ENCODE results near the gene COG7. TPM values are rescaled to one million over a fixed set of nuclear protein-coding genes. Genes with fewer than 3 reads are reported as not detected.

COG7 gene
- total RNA-seq, 1 experiment from 2014 or later, result 17.9 TPM

DNA sequence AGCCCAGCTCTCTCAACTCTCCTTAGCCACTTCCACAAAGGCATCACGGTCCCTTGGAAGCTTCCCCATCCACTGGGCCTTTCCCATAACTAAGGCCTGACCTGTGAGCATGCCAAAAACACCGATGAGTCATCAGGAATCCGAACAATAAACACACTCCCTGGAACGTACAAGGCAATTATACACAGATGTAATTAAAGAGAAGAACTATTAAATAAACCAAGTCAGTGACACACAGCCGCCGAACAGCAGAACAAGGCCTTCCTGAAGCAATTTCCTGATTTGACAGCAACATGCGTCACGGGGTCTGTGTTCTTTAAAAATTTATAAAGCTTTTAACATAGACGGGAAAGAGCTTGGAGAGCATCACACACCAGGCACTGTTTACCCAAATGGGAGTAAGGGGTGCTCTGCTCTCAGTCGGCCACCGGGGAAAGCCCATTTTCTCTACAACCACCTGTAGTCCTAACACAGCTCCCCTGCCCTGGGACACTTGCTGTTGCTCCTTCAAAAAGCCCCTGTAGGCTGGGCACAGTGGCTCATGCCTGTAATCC is 29.4 kb downstream of the COG7 start:
- DNase-seq, result no peak
- Mint-ChIP-seq H3K36me3 (ENCODE audit: insufficient read depth in 1 of 3, low read depth in 3 of 3) (peaks cover 6 to 24% (median 19%) of the 10 kb centered on the region in 3 experiments; a peak in 5 of 7 replicates), H3K4me3 (no peak overlapping the region), H3K27ac (peak overlapping the region in 2 of 3 experiments; percentile 25 to 88; a peak in 2 of 7 replicates), H3K9me3 (no peaks in the 10 kb centered on the region), H3K27me3 (ENCODE audit: low read depth) (no peaks in the 10 kb centered on the region), H3K4me1 (peaks cover 9 to 13% of the 10 kb centered on the region in 2 experiments)
- no peaks in the 10 kb centered on the region for H3K79me1 ChIP-seq (ENCODE audit: insufficient read depth, low read depth, low read length, poor library complexity, severe bottlenecking)
- no CpG with 5 or more reads among the region's 11 CpGs for WGBS (ENCODE audit: extremely low coverage, insufficient read length, low lambda C conversion rate)
- no peaks in the 10 kb centered on the region for H3K27me3 ChIP-seq (ENCODE audit: insufficient read depth, low read length)
- H3K27ac ChIP-seq (ENCODE audit: insufficient read length, low read depth, low read length), result peak overlapping the region; percentile 49
- H4K91ac ChIP-seq (ENCODE audit: insufficient read length, low read depth, low read length), result no peak overlapping the region
- H3K14ac ChIP-seq (ENCODE audit: insufficient read depth, low read length), result no peak overlapping the region
- H3K9ac ChIP-seq (ENCODE audit: extremely low read depth, insufficient read length, low read length), result no peak overlapping the region
- H3K9me3 ChIP-seq (ENCODE audit: control insufficient read depth, low read depth, low read length), result no peaks in the 10 kb centered on the region
- H3K23ac ChIP-seq (ENCODE audit: insufficient read length, low read depth, low read length), result no peak overlapping the region
- H2BK120ac ChIP-seq (ENCODE audit: low read depth, low read length, poor library complexity, severe bottlenecking), result no peak overlapping the region
- no peaks in the 10 kb centered on the region for H3K23me2 ChIP-seq (ENCODE audit: insufficient read length, low read depth, low read length, poor library complexity, severe bottlenecking)
- H4K20me1 ChIP-seq (ENCODE audit: control insufficient read depth, insufficient read depth, insufficient read length), result no peaks in the 10 kb centered on the region
- H3K18ac ChIP-seq (ENCODE audit: insufficient read length, low read depth, low read length), result no peak overlapping the region
- no peak overlapping the region for H4K8ac ChIP-seq (replicated peaks; ENCODE audit: insufficient read length, low read depth, low read length)
- no peak overlapping the region for H2BK20ac ChIP-seq (ENCODE audit: low read depth, low read length, poor library complexity, severe bottlenecking)
- H3K4me2 ChIP-seq (ENCODE audit: insufficient read depth, insufficient read length, low read length), result no peak overlapping the region
- no peak overlapping the region for H2AFZ ChIP-seq (ENCODE audit: low read length)
- no peak overlapping the region for H3K56ac ChIP-seq (ENCODE audit: insufficient read length, low read depth, low read length)
- H3K79me2 ChIP-seq (ENCODE audit: insufficient read depth, low read length), result no peaks in the 10 kb centered on the region
- no peak overlapping the region for H3K4ac ChIP-seq (ENCODE audit: low read depth, low read length)
- H2BK5ac ChIP-seq (ENCODE audit: insufficient read length, low read length), result no peak overlapping the region
- TF ChIP-seq, protein P1, sequence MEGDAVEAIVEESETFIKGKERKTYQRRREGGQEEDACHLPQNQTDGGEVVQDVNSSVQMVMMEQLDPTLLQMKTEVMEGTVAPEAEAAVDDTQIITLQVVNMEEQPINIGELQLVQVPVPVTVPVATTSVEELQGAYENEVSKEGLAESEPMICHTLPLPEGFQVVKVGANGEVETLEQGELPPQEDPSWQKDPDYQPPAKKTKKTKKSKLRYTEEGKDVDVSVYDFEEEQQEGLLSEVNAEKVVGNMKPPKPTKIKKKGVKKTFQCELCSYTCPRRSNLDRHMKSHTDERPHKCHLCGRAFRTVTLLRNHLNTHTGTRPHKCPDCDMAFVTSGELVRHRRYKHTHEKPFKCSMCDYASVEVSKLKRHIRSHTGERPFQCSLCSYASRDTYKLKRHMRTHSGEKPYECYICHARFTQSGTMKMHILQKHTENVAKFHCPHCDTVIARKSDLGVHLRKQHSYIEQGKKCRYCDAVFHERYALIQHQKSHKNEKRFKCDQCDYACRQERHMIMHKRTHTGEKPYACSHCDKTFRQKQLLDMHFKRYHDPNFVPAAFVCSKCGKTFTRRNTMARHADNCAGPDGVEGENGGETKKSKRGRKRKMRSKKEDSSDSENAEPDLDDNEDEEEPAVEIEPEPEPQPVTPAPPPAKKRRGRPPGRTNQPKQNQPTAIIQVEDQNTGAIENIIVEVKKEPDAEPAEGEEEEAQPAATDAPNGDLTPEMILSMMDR (conservative IDR thresholded peaks at IDR 0.05), result peak; percentile 21; the same call in 2 of the 3 replicates
- no peaks in the 10 kb centered on the region; the same call in 1 of the 2 replicates for H3K4me1 ChIP-seq (ENCODE audit: insufficient read depth, low read length)
- H2AK5ac ChIP-seq (ENCODE audit: insufficient read length, low read length), result no peak overlapping the region
- peak overlapping the region; percentile 42 for H4K5ac ChIP-seq (ENCODE audit: insufficient read length, low read depth, low read length)
- H2BK12ac ChIP-seq (ENCODE audit: insufficient read length, low read depth, low read length), result no peak overlapping the region
- H3T11ph ChIP-seq (ENCODE audit: low read length), result no peak overlapping the region
- no peak overlapping the region for H2BK15ac ChIP-seq (ENCODE audit: low read depth, low read length)

Measured in H9 (cell line).